OCI-LY1 (cell line): ENCODE results near the gene MUS81.

ENCODE experiments used
- CTCF ChIP-seq: fragments of 200-600 bp; sonication (generic), shearing (Covaris generic); IDR thresholded peaks from 2 replicates; pipeline ENCODE4 v1.5.1; 2017; ENCODE audit warnings: mild to moderate bottlenecking, antibody characterized with exemption, low read length, moderate library complexity, mixed read lengths
- EZH2 ChIP-seq: fragments of 200-600 bp; sonication (generic), shearing (Covaris generic); IDR thresholded peaks from 2 replicates; pipeline ENCODE4 v1.8.0; 2017; ENCODE audit warnings: borderline replicate concordance, mixed run types, mild to moderate bottlenecking, antibody characterized with exemption, low read length, moderate library complexity, mixed read lengths

GRCh38 chr11:65885231-65885630 is 25.0 kb downstream of the MUS81 start:
- no peak for TF ChIP-seq CTCF
- no peak for TF ChIP-seq EZH2
